Mesenchymal stem cell (in vitro differentiated cells and primary cell): ENCODE data around the gene CEPT1.

Experiments used
- DNase-seq: peaks from one replicate; pipeline ENCODE4 v3.0.0-alpha.2; 2013
- H2AFZ ChIP-seq: one replicate; pipeline ENCODE4 v1.6.1; 2013; ENCODE audit warnings: low read depth, mild to moderate bottlenecking, control low read depth, inconsistent platforms, low read length, moderate library complexity
- H2AK5ac ChIP-seq: 2 replicates; pipeline ENCODE4 v1.6.1; 2013; ENCODE audit warnings: low read length, moderate library complexity, mild to moderate bottlenecking, inconsistent platforms; ENCODE audit not compliant: severe bottlenecking
- H2BK120ac ChIP-seq: one replicate; pipeline ENCODE4 v1.6.1; 2013; ENCODE audit warnings: low read depth, mild to moderate bottlenecking, inconsistent platforms, low read length, moderate library complexity
- H2BK12ac ChIP-seq, 2 experiments: one replicate each; pipeline ENCODE4 v1.6.1; 2013; ENCODE audit warnings: inconsistent platforms in 2 of 2, low read length in 2 of 2, mild to moderate bottlenecking in 2 of 2, moderate library complexity in 2 of 2, control low read depth in 1 of 2
- H2BK15ac ChIP-seq: one replicate; pipeline ENCODE4 v1.6.1; 2013; ENCODE audit warnings: mild to moderate bottlenecking, low read depth, inconsistent platforms; ENCODE audit not compliant: poor library complexity, severe bottlenecking
- H2BK5ac ChIP-seq: 2 replicates; pipeline ENCODE4 v1.6.1; 2013; ENCODE audit warnings: low read depth, mild to moderate bottlenecking, low read length, control low read depth, inconsistent platforms; ENCODE audit not compliant: poor library complexity, severe bottlenecking
- H3K14ac ChIP-seq, 2 experiments: one replicate each; pipeline ENCODE4 v1.6.1; 2013; ENCODE audit warnings: inconsistent platforms in 2 of 2, low read length in 2 of 2, control low read depth in 1 of 2, mild to moderate bottlenecking in 1 of 2, moderate library complexity in 1 of 2
- H3K18ac ChIP-seq, 2 experiments: one replicate each; pipeline ENCODE4 v1.6.1; 2013; ENCODE audit warnings: inconsistent platforms in 2 of 2, low read length in 2 of 2, control low read depth in 1 of 2, low read depth in 1 of 2, mild to moderate bottlenecking in 1 of 2
- H3K23ac ChIP-seq, 2 experiments: one replicate each; pipeline ENCODE4 v1.6.1; 2013; ENCODE audit warnings: inconsistent platforms in 2 of 2, low read length in 2 of 2, mild to moderate bottlenecking in 2 of 2, moderate library complexity in 2 of 2, control low read depth in 1 of 2
- H3K27ac ChIP-seq: 2 replicates; pipeline ENCODE4 v1.5.1; 2013; ENCODE audit warnings: mild to moderate bottlenecking, moderate library complexity, low read length, control low read depth, inconsistent platforms; ENCODE audit not compliant: poor library complexity, severe bottlenecking
- H3K27me3 ChIP-seq, 2 experiments: 2 replicates each; pipeline versions ENCODE4 v1.6.1 to v1.7.0; 2013; ENCODE audit warnings: low read length in 2 of 2, mild to moderate bottlenecking in 2 of 2, moderate library complexity in 2 of 2, control low read depth in 1 of 2, inconsistent platforms in 1 of 2; ENCODE audit not compliant: control insufficient read depth in 1 of 2, insufficient read depth in 1 of 2
- H3K36me3 ChIP-seq, 2 experiments: 2 replicates each; pipeline versions ENCODE4 v1.6.1 to v1.7.0; 2013; ENCODE audit warnings: low read length in 2 of 2, control low read depth in 1 of 2, inconsistent platforms in 1 of 2, low read depth in 1 of 2, mild to moderate bottlenecking in 1 of 2; ENCODE audit not compliant: insufficient read depth in 2 of 2, control insufficient read depth in 1 of 2
- H3K4ac ChIP-seq, 2 experiments: one replicate each; pipeline ENCODE4 v1.6.1; 2013; ENCODE audit warnings: inconsistent platforms in 2 of 2, low read length in 2 of 2, mild to moderate bottlenecking in 2 of 2, moderate library complexity in 2 of 2, control low read depth in 1 of 2, low read depth in 1 of 2
- H3K4me1 ChIP-seq: 2 replicates; pipeline ENCODE4 v1.6.1; 2013; ENCODE audit warnings: low read depth, low read length, control low read depth; ENCODE audit not compliant: control insufficient read depth, insufficient read depth
- H3K4me2 ChIP-seq: 2 replicates; pipeline ENCODE4 v1.6.1; 2013; ENCODE audit warnings: low read length, mild to moderate bottlenecking, inconsistent platforms; ENCODE audit not compliant: poor library complexity, severe bottlenecking
- H3K4me3 ChIP-seq, 2 experiments: 2 replicates each; pipeline versions ENCODE4 v1.5.1 to v1.7.0; 2013; ENCODE audit warnings: low read length in 2 of 2, mild to moderate bottlenecking in 2 of 2, control low read depth in 1 of 2, low read depth in 1 of 2; ENCODE audit not compliant: insufficient read depth in 1 of 2
- H3K79me1 ChIP-seq: replicated peaks from 2 replicates; pipeline ENCODE4 v1.6.1; 2013; ENCODE audit warnings: mild to moderate bottlenecking, control low read depth, low read length, inconsistent platforms; ENCODE audit not compliant: poor library complexity, severe bottlenecking
- H3K9ac ChIP-seq: 2 replicates; pipeline ENCODE4 v1.7.0; 2013; ENCODE audit warnings: mild to moderate bottlenecking, low read length, moderate library complexity
- H3K9me3 ChIP-seq: 2 replicates; pipeline ENCODE4 v1.7.0; 2013; ENCODE audit warnings: mild to moderate bottlenecking, low read length; ENCODE audit not compliant: control insufficient read depth
- H4K8ac ChIP-seq: one replicate; pipeline ENCODE4 v1.6.1; 2013; ENCODE audit warnings: inconsistent platforms, mild to moderate bottlenecking, low read length, moderate library complexity
- H4K91ac ChIP-seq: one replicate; pipeline ENCODE4 v1.6.1; 2013; ENCODE audit warnings: mild to moderate bottlenecking, low read length, inconsistent platforms
- WGBS: methylation state at CpG from one replicate; pipeline ENCODE4 v1.1.7; 2013; ENCODE audit warnings: mixed read lengths; 5-methylcytosine and 5-hydroxymethylcytosine counted together

The CEPT1 gene

GRCh38 chr1:111223126-111223685, 83.2 kb downstream of the CEPT1 start:
- Histone ChIP-seq H3K27me3 (peaks cover 0 to 10% of the 10 kb centered on the region in 2 experiments), H4K91ac (no peak overlapping the region), H3K4ac (no peak overlapping the region), H2AK5ac (peak overlapping the region; percentile 57), H2BK120ac (no peak overlapping the region), H3K9ac (peak overlapping the region; percentile 36), H3K4me1 (peaks cover 14% of the 10 kb centered on the region), H2BK5ac (no peak overlapping the region), H2BK12ac (no peak overlapping the region), H3K18ac (no peak overlapping the region), H2AFZ (peak overlapping the region; percentile 10), H3K23ac (no peak overlapping the region), H3K4me3 (no peak overlapping the region), H3K14ac (no peak overlapping the region), H4K8ac (no peak overlapping the region), H3K9me3 (no peaks in the 10 kb centered on the region), H3K27ac (no peak overlapping the region), H3K79me1 (no peaks in the 10 kb centered on the region), H2BK15ac (no peak overlapping the region), H3K4me2 (no peak overlapping the region), H3K36me3 (no peaks in the 10 kb centered on the region)
- 81% methylated on average over 6 of the region's 6 CpGs for WGBS
- no peak for DNase-seq

- Histone ChIP-seq H3K18ac (no peak overlapping the region), H3K23ac (no peak overlapping the region), H3K14ac (no peak overlapping the region), H2BK120ac (no peak overlapping the region), H2BK12ac (no peak overlapping the region), H3K27me3 (peaks cover 0 to 5% of the 10 kb centered on the region in 2 experiments), H2AFZ (no peak overlapping the region), H3K36me3 (no peaks in the 10 kb centered on the region), H3K4me1 (peaks cover 15% of the 10 kb centered on the region), H3K27ac (no peak overlapping the region), H3K4me3 (no peak overlapping the region), H2AK5ac (peak overlapping the region; percentile 35), H2BK5ac (no peak overlapping the region), H4K91ac (no peak overlapping the region), H3K4ac (no peak overlapping the region), H3K4me2 (no peak overlapping the region), H4K8ac (no peak overlapping the region), H3K9ac (no peak overlapping the region), H2BK15ac (no peak overlapping the region), H3K79me1 (no peaks in the 10 kb centered on the region), H3K9me3 (no peaks in the 10 kb centered on the region)
- DNase-seq = no peak
Measured at GRCh38 chr1:111225091-111225490, 85.1 kb downstream of the CEPT1 start.

- H2BK15ac ChIP-seq = no peak overlapping the region
- no peak overlapping the region for H2BK5ac ChIP-seq
- H2AK5ac ChIP-seq = no peak overlapping the region
- H3K9ac ChIP-seq = no peak overlapping the region
- no peak overlapping the region for H3K18ac ChIP-seq
- H3K9me3 ChIP-seq = no peaks in the 10 kb centered on the region
- no peak overlapping the region for H2AFZ ChIP-seq
- DNase-seq = no peak
- H3K4me2 ChIP-seq = no peak overlapping the region
- no peak overlapping the region for H3K4me3 ChIP-seq
- H3K27ac ChIP-seq = no peak overlapping the region
- H3K4ac ChIP-seq = no peak overlapping the region
- H4K91ac ChIP-seq = no peak overlapping the region
- no peaks in the 10 kb centered on the region for H3K27me3 ChIP-seq
- H3K23ac ChIP-seq = no peak overlapping the region
- no peaks in the 10 kb centered on the region for H3K36me3 ChIP-seq
- H3K79me1 ChIP-seq = no peaks in the 10 kb centered on the region
- no peak overlapping the region for H2BK12ac ChIP-seq
- no peak overlapping the region for H3K14ac ChIP-seq
- peaks cover 15% of the 10 kb centered on the region for H3K4me1 ChIP-seq
- no peak overlapping the region for H4K8ac ChIP-seq
- 81% methylated on average over 5 of the region's 6 CpGs for WGBS
- no peak overlapping the region for H2BK120ac ChIP-seq
Measured at GRCh38 chr1:111225717-111226400, 85.8 kb downstream of the CEPT1 start.

- Histone ChIP-seq H2BK120ac (no peak within 1 kb of the TSS), H3K9ac (peak within 1 kb of the TSS; percentile 74), H4K8ac (no peak within 1 kb of the TSS), H3K23ac (no peak within 1 kb of the TSS), H3K14ac (no peak within 1 kb of the TSS), H3K9me3 (no peaks in the 10 kb centered on the region), H2AK5ac (peak within 1 kb of the TSS; percentile 67), H3K18ac (no peak within 1 kb of the TSS), H2AFZ (no peak within 1 kb of the TSS), H3K79me1 (no peaks in the 10 kb centered on the region), H4K91ac (no peak within 1 kb of the TSS), H3K4me2 (no peak within 1 kb of the TSS), H3K27me3 (no peaks in the 10 kb centered on the region), H3K36me3 (no peaks in the 10 kb centered on the region), H2BK5ac (no peak within 1 kb of the TSS), H3K27ac (peak within 1 kb of the TSS; percentile 89), H2BK12ac (no peak within 1 kb of the TSS), H3K4me1 (peaks cover 13% of the 10 kb centered on the region), H3K4me3 (peak within 1 kb of the TSS in 1 of 2 experiments; percentile 54), H2BK15ac (no peak within 1 kb of the TSS), H3K4ac (no peak within 1 kb of the TSS)
- 89% methylated on average over 3 of the region's 3 CpGs for WGBS
- DNase-seq = peak; percentile 6
Measured at GRCh38 chr1:111227434-111227833, 87.4 kb downstream of the CEPT1 start, which contains the start of gene CHI3L2. TSS of gene CHI3L2 (plus strand) at chr1:111227713. CDS start at chr1:111227730, 17 bp downstream.
